Limb (tissue), 2 donors: ENCODE measurements around the gene LUC7L.
"Not testable (repeated sequence)": the region's sequence is repeated elsewhere in the genome, so short reads cannot be mapped to it uniquely, and the experiment has no call there.

Experiments
- DNase-seq, 2 donors: peaks; one replicate each; pipeline ENCODE4 v3.0.0-alpha.2; 2016; ENCODE audit errors: extremely low spot score in 2 of 2

LUC7L gene

GRCh38 chr16:263944-264343 is 34.7 kb upstream of the LUC7L start:
- no peak for DNase-seq

- no peak for DNase-seq
Observed at GRCh38 chr16:263182-263774, 34.0 kb upstream of the LUC7L start.

- no peak for DNase-seq
Observed at GRCh38 chr16:262121-262745, 33.0 kb upstream of the LUC7L start.

GRCh38 chr16:261031-261691 is 31.9 kb upstream of the LUC7L start:
- no peak for DNase-seq

GRCh38 chr16:260326-260725 is 31.1 kb upstream of the LUC7L start:
- no peak for DNase-seq

GRCh38 chr16:259814-260253 is 30.6 kb upstream of the LUC7L start:
- no peak for DNase-seq

- DNase-seq, result no peak
Observed at GRCh38 chr16:259226-259625, 30.0 kb upstream of the LUC7L start.

GRCh38 chr16:258091-258490 is 28.8 kb upstream of the LUC7L start:
- DNase-seq, result not testable (repeated sequence)

- DNase-seq, result no peak
Observed at GRCh38 chr16:255183-255582, 25.9 kb upstream of the LUC7L start.

GRCh38 chr16:254461-254860 is 25.2 kb upstream of the LUC7L start:
- DNase-seq, result no peak

GRCh38 chr16:253833-254232 is 24.6 kb upstream of the LUC7L start:
- no peak for DNase-seq

GRCh38 chr16:252366-253337 is 23.4 kb upstream of the LUC7L start:
- no peak for DNase-seq

GRCh38 chr16:249431-249830 is 20.2 kb upstream of the LUC7L start:
- no peak for DNase-seq

- no peak for DNase-seq
Observed at GRCh38 chr16:247027-247426, 17.8 kb upstream of the LUC7L start.

GRCh38 chr16:245105-245504 is 15.9 kb upstream of the LUC7L start:
- no peak for DNase-seq

- DNase-seq, result no peak
Observed at GRCh38 chr16:243348-243747, 14.1 kb upstream of the LUC7L start.

GRCh38 chr16:242281-242680 is 13.0 kb upstream of the LUC7L start:
- DNase-seq, result no peak

- no peak for DNase-seq
Observed at GRCh38 chr16:240559-240958, 11.3 kb upstream of the LUC7L start.

GRCh38 chr16:239948-240277 is 10.7 kb upstream of the LUC7L start:
- no peak for DNase-seq

GRCh38 chr16:234468-235305 is 5.4 kb upstream of the LUC7L start, which contains the start of gene FAM234A:
Gene FAM234A (plus strand): TSS chr16:234821. CDS start chr16:254414, 19,593 bp downstream.
- DNase-seq, result peak; percentile 94 to 96

- no peak for DNase-seq
Observed at GRCh38 chr16:230949-231348, 1.7 kb upstream of the LUC7L start.
